ENCODE data around the gene AOC3.
"Not testable (repeated sequence)": the region's sequence is repeated elsewhere in the genome, so short reads cannot be mapped to it uniquely, and the experiment has no call there.

AOC3 gene

DNA sequence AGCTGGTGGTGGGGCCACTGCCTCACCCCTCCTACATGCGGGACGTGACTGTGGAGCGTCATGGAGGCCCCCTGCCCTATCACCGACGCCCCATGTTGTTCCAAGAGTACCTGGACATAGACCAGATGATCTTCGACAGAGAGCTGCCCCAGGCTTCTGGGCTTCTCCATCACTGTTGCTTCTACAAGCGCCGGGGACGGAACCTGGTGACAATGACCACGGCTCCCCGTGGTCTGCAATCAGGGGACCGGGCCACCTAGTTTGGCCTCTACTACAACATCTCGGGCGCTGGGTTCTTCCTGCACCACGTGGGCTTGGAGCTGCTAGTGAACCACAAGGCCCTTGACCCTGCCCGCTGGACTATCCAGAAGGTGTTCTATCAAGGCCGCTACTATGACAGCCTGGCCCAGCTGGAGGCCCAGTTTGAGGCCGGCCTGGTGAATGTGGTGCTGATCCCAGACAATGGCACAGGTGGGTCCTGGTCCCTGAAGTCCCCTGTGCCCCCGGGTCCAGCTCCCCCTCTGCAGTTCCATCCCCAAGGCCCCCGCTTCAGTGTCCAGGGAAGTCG, 16.8 kb downstream of the AOC3 start:
- DNase-seq: not testable (repeated sequence)

DNA sequence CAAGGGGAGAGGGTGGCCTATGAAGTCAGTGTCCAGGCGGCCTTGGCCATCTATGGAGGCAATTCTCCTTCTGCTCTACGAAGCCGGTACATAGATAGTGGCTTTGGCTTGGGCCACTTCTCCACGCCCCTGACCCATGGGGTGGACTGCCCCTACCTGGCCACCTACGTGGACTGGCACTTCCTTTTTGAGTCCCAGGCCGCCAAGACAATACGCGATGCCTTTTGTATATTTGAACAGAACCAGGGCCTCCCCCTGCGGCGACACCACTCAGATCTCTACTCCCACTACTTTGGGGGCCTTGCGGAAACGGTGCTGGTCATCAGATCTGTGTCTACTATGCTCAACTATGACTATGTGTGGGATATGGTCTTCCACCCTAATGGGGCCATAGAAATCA, 17.3 kb downstream of the AOC3 start:
- no peak for DNase-seq

DNA sequence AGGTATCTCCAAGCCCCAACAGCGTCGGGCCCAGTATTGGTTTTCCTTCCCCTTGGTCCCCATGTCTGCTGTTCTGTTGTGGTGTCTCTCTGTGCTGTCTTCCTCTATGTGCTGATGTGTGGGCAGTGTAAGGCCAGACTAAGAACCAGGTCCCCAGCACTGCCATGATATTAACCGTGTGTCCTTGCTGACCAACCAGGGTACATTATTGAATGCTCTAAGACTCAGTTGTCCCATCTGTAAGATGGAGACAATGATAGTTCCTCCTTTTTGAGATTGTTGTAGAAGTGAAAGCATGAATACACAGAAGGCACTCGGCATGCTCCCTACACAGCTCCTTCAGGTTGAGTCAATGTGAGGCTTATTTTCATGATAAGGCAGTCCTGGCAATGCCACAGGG, 20.6 kb downstream of the AOC3 start:
- DNase-seq: no peak

DNA sequence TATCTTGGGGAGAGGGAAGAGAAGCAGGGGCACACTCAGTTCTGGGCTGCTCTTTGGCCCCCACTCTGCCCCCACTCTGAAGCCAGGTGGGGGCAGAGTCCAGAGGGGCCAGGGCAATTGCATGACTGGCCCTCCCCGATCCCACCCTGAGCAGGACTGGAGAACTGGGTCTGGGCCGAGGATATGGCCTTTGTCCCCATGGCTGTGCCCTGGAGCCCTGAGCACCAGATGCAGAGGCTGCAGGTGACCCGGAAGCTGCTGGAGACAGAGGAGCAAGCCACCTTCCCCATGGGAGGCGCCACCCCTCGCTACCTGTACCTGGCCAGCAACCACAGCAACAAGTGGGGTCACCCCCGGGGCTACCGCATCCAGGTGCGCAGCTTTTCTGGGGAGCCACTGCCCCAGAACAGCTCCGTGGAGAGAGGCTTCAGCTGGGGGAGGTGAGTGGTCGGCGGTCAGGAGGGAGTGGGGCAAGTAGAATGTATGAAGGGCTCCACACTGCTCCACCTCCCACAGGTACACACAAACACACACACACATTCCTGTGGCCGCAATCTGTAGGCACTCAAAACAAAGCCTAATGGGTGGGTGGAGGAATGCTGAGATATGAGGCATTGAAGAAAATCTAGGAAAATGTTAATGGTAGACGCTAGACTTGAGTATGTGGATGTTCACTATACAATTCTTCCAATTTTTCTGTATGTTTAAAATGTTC, 21.4 kb downstream of the AOC3 start:
- DNase-seq: no peak

DNA sequence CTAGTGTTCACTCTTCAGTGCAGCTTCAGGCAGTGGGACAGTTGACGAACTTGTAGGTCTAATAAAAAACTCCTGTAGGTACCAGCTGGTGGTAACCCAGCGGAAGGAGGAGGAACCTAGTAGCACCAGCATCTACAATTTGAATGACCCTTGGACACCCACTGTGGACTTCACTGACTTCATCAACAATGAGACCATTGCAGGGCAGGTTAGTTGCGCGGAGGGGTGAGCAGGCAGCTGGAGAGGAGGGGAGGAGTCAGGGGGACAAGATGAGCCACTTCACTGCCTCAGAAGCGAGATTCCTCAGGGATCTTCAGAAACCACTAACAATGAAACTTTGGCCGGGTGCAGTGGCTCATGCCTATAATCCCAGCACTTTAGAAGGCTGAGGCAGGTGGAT, 22.3 kb downstream of the AOC3 start:
- DNase-seq: no peak

DNA sequence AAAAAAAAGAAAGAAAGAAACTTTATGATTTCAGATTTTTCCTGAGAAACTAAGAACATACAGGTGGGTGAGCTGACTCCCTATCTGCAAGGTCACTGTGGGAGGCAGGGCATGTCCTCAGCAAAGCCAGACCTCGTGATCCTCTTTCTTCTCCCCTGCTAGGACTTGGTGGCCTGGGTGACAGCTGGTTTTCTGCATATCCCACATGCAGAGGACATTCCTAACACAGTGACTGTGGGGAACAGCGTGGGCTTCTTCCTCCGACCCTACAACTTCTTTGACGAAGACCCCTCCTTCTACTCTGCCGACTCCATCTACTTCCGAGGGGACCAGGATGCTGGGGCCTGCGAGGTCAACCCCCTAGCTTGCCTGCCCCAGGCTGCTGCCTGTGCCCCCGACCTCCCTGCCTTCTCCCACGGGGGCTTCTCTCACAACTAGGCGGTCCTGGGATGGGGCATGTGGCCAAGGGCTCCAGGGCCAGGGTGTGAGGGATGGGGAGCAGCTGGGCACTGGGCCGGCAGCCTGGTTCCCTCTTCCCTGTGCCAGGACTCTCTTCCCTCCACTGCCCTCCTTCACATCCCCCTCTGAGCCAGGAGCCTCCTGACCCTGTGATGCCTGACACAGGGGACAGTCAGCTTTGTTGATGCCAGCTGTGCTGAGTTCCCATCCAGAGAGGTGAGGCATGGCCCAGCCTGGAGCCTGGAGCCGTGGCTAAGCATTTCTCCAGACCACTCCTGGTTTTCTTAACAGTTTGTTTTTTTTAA, 23.1 kb downstream of the AOC3 start:
- DNase-seq: not testable (repeated sequence)

DNA sequence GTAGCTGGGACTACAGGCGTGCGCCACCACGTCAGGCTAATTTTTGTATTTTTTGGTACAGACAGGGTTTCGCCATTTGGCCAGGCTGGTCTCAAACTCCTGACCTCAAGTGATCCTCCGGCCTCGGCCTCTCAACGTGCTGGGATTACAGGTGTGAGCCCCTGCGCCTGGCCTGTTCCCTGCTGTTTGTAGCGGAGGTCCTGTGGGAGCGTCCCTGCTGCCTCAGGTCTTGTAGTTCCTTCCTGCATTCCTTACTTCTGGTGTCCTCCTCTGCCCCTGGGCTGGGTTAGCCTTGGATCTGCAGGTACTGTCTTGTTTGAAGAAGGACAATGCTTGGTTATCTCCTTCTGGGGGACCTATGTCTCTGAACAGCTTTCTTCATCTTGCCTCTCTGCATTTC, 26.0 kb downstream of the AOC3 start:
- no peak for DNase-seq

DNA sequence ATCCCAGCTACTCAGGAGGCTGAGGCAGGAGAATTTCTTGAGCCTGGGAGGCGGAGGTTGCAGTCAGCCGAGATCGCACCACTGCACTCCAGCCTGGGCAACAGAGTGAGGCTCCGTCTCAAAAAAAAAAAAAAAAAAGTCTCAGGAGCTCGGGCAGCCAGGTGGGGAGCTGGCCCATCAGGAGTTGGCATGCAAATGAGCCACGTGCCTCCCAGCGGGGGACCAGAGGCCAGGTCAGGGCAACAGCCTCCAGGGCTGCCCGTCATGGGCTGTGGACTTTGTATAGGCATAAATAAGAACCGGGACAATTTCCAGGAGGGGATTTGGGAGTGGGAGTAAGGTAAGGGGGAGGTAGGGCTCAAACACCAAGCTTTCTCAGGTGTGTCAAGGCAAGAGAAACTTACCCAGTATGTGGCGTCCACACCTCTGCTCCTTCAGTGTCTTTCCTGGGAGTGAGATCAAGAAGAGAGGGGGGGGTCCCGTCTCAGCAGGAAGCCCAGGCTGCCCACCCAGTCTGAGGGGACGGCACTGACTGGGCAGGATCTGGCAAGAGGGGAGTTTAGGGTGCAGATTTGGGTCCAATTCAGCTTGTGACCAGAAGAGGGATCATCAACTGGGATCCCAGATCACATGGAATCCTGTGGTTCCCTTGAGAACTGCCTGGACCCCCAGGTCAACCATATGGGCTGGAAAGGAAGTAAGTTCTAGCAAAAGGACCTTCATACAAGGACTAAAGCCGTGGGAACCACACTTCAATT, 27.3 kb downstream of the AOC3 start:
- no peak for DNase-seq

DNA sequence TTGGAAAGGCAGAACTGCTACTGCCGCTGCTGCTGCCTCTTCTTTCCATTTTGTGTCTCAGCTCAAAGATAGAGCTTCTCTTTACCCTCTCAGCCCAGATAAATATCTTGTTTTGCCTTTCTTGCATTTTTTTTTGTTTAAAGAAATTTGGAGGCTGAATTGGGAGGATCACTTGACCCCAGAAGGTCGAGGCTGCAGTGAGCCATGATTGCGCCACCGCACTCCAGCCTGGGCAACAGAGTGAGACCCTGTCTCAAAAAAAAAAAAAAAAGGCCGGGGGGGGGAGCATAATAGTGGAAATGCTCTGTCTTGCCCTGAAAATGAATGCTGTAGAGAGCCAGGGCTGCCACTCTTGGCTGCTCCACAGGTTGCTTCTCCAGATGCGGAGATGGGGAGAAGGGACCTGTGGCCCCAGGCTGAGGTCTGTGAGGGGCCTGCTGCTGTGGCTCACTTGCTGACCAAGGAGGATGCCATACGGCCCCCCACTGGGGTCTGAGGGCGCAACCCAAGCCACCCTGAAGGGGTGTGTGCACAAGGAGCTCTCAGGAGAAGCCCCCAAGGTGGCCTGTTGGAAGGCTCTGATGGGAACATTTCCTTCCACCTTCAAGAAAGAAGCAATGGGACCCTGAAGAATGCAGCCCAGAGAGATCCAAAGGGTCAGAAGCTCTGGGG, 28.1 kb downstream of the AOC3 start:
- DNase-seq: no peak

DNA sequence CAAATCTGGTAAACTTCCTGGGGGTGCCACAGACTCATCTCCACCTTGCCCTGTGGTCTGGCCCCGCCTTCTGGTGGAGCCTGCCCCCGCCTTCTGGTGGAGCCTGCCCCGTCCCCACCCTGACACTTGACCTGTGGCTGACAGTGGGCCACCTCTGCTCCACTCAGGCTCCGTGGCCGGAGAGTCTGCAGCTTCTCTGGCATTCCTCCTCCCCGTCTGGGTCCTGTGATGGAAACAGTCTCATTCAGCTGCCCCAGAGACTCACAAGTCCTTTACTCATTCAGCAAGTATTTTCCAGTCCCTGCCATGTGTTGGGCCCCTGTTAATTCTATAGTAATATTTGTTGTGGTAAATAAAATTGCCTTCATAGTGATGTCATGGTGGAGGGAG, 28.6 kb downstream of the AOC3 start:
- DNase-seq: no peak

DNA sequence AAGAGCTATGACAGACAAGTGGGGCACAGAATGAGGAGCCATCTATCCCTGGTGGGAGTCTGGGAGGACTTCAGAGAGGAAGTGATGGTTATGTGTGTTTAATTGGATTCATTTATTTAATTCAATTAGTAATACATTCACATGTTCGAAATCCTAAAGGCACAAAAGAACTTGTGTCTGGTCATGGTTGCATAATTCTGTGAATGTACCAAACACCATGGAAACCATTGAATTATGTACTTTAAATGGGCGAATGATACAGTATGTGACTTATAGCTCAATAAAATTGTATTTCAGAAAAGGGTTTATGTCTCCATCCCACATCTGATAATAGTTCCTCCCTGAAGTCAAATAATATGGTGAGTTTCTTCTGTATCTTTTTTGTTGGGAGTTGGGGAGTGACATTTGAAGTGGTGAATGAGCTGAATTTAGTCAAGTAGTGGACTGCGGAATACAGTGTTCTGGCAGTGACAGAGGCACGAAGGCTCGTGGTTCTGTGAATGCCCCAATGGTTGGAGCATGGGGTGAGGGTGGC, 29.8 kb downstream of the AOC3 start:
- no peak for DNase-seq

DNA sequence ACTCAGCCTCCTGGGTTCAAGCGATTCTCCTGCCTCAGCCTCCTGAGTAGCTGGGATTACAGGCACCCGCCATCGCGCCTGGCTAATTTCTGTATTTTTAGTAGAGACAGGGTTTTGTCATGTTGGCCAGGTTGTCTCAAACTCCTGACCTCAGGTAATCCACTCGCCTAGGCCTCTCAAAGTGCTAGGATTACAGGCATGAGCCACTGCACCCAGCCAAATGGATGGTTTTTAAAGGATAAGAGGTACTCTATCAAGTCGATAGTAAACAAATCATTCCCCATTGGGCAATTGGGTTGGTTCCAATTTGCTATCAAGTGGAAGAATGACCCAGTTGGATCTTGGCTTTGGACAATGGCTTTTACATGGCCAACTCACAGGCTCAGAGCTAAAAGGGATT, 30.7 kb downstream of the AOC3 start:
- DNase-seq: not testable (repeated sequence)

DNA sequence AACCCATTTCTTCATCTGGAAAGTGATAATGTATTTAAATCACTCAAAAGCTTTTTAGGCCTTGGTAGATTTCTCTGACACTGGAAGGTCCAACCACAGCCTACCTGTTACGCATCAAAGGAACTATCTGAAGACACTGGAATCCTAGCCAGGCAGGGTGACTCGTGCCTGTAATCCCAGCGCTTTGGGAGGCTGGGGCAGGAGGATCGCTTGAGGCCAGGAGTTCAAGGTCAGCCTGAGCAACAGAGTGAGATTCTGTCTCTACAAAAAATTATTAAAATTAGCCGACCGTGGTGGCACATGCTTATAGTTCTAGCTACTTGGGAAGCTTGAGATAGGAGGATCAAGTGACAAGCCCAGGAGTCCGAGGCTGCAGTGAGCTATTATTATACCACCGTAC, 31.2 kb downstream of the AOC3 start:
- no peak for DNase-seq

DNA sequence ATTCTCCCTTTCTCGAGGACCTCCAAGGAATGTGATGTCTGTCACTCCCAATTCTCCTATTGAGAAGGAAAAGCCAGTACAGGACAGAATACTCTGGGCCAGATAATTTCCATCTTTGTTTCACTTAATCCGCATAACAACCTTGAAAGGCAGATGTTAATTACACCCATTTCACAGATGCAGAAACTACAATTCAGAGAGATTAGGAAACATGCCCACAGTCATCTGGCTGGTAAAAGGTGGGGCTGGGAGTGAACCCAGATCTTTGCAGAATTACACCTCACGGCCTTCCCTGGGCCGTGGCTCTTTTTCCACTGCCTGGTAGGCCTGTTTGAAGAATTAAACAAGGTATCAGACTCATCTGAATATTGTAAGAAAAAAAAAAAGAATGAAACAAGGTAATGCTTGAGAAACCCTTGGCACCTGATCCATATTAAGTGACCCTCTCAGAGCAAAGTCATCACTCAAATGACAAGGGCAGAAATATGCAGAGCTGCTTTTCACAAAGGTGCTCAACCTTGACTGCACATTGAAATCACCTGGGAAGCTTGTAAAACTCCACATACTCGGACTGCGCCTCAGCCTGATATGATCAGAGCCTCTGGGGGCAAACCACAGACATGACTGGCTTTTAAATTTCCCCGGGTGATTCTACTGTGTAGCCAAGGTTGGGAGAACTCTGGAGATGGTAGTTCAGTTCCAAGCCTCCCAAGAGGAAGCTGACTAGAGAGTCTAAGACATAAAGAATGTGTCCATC, 33.0 kb downstream of the AOC3 start:
- DNase-seq: no peak

DNA sequence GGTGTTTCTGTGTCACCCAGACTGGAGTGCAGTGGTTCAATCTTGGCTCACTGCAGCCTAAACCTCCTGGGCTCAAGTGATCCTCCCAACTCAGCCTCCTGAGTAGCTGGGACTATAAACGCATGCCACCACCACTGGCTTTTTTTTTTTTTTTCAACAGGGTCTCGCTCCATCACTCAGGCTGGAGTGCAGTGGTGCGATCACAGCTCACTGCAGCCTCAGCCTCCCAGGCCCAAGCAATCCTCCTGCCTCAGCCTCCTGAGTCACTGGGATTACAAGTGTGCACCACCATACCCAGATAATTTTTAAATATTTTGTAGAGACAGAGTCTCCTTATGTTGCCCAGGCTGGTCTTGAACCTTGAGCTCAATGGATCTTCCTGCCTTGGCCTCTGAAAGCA, 34.8 kb downstream of the AOC3 start:
- DNase-seq: not testable (repeated sequence)

DNA sequence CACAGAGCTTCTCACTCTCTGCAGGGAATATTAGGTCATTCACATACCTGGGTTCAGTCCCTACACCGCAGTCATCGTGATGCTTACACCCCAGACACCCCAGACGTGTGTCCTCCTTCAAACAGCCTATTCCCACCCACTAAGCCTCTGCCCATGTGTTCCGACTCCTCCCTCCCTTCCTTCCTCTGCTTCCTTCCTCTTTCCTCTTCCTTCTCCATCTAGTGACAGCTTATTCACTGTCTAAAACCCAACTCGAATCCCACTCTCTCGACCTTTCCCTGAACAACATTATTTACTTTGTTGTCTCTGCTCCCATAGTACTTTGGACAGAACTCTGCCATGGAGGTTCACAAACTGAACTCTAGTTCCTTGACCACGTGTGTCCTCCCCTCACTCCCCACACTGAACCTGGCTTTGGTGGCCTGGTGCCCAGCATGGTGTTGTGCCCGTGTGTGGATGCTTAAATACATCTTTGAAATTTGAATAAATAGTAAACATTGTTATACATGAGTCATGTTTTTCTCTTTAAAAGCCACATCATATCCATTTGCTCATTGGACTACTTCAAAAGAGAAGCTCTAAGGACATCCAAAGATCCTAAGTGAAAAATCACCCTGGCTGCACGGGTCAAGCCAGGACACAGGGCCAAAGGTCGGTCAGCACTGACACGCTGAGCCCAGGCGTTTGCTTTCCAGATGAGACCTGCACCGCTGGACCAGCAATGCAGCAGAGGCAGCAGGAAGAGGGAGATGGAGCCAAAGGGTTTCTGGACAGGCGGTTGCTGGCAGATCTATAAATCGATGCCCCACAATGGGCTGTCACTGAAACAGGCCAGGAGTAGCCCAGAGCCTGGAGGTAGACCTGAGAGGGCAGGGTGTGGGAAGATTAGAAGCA, 35.5 kb downstream of the AOC3 start:
- DNase-seq: no peak

DNA sequence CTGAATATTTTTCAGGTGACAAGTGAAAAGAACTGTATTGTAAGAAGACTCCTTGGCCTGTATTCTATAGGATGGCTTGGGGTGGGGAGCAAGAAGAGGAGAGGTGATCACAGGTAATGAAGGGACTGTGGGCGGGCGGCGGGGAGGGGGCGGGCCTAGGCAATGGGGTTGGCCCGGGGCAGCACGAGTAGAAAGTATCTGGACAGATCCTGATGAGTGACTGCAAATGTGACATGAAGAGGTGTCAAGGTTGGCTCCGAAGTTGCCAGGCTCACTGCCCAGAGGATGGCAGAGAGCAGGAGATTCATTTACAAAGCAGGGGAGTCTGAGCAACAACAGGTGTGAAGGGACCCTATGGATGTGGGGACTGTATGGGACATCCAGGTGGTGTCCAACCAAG, 38.8 kb downstream of the AOC3 start:
- no peak for DNase-seq

DNA sequence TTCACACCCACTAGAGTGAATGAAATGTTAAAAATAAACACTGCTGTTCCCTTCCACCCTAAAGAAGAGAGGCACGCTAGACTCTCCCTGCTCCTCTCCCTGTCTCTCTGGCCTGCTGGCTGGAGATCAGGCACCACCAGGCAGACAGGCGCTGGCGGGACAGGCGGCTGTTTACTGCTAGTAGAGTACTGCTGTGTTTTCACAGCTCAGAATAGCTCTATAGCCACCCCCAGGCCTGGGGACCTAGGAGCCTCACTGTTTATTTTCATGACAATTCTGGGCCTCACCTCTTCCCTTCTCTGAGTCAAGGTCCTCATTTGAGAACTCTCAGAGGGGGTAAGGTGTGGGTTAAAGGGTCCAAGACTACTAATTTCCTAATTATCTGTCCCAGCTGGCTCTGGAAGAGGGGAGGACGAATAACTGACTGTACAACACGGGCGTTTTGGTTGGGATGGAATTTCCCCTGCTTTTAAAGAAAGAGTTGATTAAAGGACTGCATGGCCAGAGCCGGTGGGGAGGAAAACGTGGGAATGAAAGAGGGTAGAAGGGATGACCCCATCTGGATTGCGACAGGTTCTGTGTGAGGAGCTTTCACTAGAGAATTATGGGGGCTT, 40.6 kb downstream of the AOC3 start:
- no peak for DNase-seq

DNA sequence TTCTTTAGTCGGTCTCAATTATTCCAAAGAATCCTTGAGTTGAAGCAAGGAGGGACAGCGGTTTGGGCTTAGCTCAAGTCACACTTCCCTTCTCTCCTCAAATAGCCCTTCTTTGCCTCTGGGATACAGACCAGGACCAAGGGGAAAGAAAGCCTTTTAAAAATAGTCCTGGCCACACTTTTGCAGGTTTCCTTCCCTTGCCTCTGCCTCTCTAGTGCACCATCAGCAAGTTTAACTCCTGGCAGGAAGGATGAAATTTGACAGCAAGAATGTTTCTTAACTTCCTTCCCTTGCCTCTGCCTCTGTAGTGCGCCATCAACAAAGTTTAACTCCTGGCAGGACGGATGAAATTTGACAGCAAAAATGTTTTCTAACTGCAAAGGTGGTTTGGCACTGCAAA, 42.4 kb downstream of the AOC3 start:
- DNase-seq: no peak

Data from stimulated activated CD4-positive, alpha-beta T cell treated with anti-CD3 and anti-CD28 coated beads, Interleukin-4, amount 100 ng/mL, for 24 hours (primary cell).